Effector CD8-positive, alpha-beta T cell (primary cell): ENCODE results near the gene P3R3URF.
"Not testable (repeated sequence)": the region's sequence is repeated elsewhere in the genome, so short reads cannot be mapped to it uniquely, and the experiment has no call there.

Experiments used
- DNase-seq: peaks from one replicate; lab custom pipeline; 2025; lab: John Stamatoyannopoulos, UW
- total RNA-seq, 4 experiments: gene quantifications; one replicate each; lab custom pipeline; 2026; lab: John Stamatoyannopoulos, UW

P3R3URF gene
- total RNA-seq = 0 reads per million in 4 experiments

DNA sequence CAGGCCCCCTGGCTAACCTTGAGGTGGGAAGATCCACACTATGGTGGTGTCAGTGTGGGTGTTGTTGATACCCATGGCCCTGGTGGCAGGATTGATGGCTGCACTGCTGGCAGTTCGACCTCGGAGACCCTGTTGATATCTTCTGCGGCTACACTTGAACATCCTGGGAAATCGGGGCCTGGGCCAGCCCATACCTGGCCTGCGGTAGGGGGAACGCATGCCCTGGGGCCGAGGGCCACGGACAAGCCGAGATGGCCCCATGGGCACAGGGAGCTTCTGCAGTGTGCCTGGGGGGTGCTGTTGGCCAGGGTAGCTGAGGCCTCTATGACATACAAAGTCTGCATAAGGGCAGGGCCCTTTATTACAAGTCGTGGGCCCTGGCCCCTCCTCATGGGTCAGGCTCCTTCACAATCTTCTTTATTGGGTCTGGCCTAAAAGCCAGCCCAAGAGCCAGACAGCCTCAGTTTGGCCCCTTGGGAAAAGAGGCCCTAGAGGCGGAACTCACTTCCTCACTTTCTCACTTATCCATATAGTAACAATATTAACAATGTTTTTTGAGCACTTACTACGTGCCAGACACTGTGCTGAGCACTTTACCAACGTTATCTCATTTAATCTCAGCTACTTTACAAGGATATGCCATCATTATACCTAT lies at the start of gene P3R3URF:
Gene P3R3URF, minus strand, starts transcription at position 278 of the 655 bp plus-strand sequence. Its CDS starts 17 bp downstream, at position 261.
- DNase-seq = no peak

DNA sequence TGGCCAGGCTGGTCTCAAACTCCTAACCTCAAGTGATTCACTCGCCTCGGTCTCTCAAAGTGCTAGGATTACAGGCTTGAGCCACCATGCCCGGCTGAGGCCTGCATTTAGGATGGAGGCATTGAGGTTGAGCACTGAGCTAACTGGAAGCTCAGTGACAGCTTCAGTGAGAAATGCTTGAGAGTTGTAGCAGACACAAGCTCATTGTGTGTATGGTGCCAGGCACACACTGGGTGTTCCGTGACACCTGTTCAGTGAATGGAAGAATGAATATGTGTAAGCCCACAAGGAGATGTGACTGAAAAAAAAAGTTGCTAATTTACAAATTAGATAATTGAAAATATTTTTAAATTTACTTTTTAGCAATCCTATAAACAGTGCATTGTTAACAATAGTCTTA lies 48.7 kb upstream of the P3R3URF start:
- DNase-seq = no peak

DNA sequence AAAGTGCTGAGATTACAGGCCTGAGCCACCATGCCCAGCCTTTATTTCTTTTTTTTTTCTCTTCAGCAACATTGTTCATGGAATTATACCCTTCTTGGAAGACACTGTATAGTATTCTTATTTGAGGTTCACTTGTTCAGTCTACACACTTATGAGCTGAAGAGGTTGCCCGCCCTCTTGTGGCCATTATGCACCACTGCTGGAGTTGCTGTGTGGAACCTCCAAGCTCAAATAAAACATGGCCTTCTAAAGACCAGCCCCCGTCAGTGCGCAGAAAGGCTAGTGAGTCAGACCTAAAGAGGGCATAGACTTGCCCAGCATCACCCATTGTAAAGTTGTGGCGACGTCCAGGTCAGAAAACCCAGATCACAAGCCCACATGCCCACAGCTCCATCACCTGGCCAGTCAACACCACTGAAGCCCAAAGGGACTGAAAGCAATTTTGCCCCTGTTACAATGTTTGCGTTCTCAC lies 47.2 kb upstream of the P3R3URF start:
- peak; percentile 16 for DNase-seq

DNA sequence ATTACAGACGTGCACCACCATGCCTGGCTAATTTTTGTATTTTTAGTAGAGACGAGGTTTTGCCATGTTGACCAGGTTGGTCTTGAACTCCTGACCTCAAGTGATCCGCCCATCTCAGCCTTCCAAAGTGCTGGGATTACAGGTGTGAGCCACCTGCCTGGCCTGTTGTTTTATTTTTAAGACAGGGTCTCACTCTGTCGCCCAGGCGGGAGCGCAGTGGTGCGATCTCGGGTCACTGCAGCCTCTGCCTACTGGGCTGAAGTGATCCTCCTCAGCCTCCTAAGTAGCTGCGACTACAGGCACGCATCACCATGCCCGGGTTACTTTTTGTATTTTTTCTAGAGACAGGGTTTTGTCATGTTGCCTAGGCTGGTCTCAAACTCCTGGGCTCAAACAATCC lies 46.8 kb upstream of the P3R3URF start:
- DNase-seq = not testable (repeated sequence)

DNA sequence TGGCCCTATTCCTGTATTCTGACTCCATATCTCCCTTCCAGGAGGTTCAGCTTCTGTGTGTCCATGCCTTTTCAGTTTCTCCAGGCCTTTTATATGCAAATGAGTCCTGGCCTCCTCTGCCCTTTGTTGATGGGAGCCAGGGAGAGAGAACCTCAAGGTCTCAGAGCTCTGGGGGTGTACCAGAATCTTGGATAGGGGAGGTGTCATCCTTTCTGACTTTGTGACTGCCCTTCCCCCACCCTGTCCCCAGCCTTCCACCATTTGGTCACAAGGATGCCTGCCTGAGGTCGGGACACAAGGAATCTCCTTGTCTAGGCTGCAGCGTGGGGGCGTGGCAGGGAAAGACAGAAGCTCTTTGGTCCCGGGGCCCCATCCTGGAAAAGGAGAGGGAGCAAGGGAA lies 45.5 kb upstream of the P3R3URF start:
- DNase-seq = no peak

DNA sequence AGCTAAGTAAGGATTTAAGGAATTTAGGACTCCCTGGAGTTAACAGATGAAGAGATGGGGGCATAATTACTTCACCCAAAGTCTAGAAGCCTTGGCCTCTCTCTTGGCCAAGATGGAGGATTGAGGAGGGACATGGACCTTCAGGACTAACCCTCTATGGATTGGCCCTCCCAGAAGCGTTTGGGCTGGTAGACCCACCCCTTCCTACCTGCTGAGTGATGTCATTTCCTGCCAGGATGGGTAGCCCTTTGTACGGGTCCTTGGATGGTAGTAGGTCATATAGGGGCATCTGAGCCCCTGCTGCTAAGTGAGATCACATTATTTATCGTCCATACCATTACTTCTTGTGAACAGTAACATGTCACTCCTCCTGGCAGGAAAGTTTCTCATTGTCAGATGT lies 44.5 kb upstream of the P3R3URF start:
- no peak for DNase-seq

DNA sequence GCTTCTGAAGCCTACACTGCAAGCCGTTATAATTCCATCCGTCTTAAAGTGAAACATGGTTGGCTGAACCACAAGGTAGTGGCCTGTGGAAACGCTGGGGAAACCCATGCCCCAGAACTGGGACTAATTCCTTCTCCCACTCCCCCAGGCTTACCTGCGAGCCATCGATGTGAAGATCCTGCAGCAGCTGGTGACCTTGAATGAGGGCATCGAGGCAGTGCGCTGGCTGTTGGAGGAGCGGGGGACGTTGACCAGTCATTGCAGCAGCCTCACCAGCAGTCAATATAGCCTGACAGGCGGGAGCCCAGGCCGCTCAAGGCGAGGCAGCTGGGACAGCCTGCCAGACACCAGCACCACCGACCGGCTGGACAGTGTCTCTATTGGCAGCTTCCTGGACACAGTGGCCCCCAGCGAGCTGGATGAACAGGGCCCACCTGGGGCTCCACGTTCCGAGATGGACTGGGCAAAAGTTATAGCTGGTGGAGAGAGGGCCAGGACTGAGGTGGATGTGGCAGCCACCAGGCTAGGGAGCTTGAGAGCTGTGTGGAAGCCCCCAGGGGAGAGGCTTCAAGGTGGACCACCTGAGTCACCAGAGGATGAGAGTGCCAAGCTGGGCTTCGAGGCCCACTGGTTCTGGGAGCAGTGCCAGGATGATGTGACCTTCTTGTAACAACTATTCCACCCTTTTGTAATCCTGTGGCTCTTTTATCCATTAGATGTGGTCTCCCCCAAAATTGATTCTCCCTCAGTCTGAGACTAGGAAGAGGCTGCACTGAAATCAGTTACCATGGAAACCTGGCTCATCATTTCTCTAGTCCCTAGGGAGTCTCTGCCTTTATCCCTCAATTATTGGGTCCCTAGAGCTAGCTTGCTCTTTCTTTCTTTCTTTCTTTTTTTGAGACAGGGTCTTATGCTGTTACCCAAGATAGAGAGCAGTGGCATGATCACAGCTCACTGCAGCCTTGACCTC lies 43.5 kb upstream of the P3R3URF start:
- DNase-seq = no peak

DNA sequence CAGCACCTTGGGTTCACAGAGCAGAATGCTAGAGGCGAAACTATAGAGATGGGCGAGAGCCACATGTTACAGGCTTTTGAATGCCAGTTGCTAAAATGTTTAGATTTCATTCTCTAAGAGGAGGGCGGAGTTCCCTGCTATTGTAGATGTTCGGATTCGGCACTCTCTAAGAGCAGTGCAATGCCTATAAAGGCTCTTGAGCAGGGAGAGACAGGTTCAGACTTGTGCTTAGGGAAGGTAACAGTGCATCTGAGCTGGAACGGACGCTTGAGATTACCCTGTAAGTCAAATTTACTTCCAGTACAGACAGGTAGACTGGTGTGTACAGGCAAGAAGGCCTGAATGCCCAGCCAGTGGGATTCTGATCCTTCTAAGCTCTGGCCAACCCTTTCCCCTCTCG lies 42.2 kb upstream of the P3R3URF start:
- no peak for DNase-seq

DNA sequence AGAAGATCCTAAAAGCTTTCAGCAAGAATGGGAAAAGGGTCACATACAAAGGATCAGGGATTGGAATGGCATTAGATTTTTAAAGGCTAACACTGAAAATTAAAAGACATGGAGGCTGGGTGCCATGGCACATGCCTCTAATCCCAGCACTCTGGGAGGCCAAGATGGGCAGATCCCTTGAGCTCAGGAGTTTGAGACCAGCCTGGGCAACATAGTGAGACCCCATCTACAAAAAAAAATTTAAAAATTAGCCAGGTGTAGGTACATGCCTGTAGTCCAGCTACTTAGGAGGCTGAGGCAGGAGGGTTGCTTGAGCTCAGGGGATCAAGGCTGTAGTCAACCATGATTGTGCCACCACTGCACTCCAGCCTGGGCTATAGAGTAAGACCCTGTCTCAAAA lies 39.2 kb upstream of the P3R3URF start:
- DNase-seq = no peak

DNA sequence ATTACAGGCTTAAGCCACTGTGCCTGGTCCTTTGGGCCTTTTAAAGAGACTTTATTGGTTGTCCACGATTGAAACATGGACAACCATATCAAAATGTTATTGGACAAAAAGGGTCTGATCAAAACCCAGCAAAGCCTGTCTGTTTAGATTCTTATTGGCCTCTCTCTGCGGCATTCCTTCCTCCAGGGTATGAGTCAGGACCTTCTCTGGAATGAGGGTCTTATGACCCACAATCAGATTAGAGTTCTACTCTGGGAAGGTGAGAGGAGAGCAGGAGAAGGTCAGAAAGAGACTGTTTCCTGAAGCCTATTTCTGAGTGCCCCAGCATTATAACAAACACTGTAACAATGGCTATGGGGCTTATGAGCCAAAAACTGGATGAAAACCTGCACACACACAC lies 34.8 kb upstream of the P3R3URF start:
- DNase-seq = no peak

DNA sequence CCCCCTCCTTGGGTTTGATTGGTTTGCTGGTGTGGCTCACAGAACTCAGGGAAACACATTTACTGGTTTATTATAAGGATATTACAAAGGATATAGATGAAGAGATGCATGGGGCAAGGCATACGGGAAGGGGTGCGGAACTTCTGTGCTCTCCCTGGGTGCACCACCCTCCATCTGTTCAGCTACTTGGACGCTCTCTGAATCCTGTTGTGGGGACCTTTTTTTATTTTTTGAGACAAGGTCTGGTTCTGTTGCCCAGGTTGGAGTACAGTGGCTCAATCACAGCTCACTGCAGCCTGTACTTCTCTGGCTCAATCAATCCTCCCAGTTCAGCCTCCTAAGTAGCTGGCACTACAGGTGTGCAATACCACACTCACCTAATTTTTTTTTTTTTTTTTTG lies 34.3 kb upstream of the P3R3URF start:
- no peak for DNase-seq

DNA sequence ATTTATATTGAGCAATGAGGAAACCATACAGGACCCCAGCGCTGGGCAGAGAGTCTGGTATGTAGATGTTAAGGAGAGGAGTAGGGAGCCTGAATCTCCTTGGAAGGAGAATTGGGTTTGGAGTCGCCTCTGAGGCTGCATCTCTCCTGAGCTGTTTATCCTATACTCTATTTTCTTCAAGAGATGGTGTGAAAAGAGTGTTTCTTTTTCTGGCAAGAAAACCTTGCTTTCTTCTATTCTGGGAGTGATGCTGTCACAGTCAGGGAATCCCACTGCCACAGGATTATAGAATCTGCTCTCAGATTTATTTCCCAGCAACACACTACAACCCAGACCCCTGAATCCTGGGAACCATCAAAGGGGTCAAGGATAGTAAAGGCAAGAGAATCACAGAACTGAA lies 30.1 kb upstream of the P3R3URF start:
- DNase-seq = no peak

DNA sequence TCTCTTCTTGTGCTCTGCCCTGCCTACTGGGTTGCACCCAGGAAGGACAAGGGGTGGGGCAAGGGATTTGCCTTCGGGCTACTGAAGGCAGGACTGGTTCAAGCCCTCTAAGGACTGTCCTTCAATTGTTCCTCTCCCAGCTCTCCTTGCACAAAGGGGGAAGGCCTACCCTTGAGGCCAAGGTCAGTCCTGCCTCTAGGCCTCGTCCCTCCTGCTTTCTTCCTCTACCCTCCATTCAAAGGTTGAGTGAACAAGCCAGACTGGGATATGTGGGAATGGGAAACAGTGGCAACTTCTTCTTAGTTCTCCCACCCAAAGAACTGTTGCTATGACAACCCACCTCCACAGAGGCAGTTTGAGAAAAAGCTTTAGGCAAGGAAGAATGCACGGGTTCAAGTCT lies 29.5 kb upstream of the P3R3URF start:
- DNase-seq = no peak

DNA sequence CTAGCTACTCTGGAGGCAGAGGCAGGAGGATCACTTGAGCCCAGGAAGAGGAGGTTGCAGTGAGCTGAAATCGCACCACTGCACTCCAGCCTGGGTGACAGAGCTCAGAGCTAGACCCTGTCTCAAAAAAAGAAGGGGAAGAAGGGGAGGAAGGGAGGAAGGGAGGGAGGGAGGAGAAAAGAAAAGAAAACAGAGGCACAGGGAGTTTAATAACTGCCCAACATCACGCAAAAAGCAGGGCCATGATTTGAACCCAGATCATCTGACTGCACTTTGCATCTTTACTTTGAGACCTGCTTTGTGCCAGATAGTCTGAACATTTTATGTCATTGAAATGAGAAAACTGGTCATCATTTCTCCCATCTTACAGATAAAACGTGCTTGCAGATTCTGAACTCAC lies 28.9 kb upstream of the P3R3URF start:
- DNase-seq = no peak

DNA sequence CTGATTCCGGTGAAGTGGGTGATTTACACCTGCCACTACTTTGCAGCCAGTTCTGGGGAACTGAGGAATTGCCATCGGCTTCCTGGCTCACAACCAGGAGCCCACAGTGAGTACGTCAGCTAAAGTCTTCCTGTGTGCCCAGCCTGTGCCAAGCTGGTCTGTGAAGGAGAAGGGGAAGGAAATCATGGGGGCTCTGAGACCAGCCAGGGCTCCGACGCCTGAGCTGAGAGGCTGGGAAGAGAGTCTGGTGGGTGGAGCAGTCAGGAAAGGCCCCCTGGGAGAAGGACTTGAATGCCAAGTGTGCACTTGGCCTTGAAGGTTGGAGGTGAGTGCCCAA lies 28.1 kb upstream of the P3R3URF start:
- DNase-seq = no peak

DNA sequence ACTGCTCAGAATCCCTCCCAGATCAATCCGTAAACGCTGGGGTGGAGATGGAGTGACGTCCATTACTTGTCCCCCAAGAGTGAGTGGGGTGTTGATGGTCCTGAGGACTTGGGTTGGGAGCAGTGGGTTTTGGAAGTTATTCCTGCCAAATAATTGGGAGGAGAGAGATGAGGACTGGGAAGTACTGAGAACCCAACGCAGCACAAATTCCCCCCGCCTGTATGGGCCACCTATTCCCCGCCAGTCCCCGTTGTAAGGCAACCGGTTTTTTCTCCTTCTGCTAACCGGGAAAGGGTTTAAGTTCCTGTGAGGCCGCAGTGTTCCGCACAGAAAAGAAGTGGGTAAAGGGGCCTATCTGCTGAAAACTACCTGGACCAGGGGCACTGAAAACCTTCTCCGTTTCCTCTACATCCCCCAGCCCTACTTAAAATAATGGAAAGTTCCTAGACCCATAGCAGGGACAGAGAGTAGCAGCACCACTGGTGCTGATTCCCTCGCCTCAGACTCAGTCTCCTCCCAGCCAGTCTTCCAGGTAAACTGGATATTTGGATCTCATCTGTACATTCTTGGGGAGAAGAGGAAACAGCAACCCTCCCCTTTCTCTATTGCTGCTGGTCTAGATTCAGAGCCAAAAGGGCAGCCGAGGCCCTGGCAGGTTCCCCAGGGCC lies 27.6 kb upstream of the P3R3URF start:
- DNase-seq = no peak

DNA sequence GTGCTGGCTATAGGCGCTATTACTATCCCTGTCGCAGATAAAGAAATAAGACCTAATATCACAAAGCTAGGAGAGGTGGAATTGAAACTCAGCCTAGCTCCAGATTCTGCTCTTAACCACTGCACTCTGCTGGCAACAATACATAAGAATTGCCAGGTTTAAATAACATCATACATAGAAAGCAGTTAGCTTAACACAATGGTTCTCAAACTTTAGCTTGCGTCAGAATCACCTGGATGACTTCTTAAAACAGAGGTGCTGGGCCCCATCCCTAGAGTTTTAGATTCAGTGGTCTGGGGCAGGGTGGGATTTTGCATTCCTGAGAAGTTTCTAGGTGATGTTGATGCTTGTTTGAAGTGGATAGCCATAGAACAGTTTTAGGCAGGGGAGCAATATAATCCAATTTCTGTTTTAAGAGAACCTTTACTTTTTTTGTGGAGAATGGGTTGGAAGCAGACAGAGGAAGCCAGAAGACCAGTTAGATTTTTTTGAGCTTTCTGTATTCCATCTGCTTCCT lies 23.0 kb upstream of the P3R3URF start:
- no peak for DNase-seq

DNA sequence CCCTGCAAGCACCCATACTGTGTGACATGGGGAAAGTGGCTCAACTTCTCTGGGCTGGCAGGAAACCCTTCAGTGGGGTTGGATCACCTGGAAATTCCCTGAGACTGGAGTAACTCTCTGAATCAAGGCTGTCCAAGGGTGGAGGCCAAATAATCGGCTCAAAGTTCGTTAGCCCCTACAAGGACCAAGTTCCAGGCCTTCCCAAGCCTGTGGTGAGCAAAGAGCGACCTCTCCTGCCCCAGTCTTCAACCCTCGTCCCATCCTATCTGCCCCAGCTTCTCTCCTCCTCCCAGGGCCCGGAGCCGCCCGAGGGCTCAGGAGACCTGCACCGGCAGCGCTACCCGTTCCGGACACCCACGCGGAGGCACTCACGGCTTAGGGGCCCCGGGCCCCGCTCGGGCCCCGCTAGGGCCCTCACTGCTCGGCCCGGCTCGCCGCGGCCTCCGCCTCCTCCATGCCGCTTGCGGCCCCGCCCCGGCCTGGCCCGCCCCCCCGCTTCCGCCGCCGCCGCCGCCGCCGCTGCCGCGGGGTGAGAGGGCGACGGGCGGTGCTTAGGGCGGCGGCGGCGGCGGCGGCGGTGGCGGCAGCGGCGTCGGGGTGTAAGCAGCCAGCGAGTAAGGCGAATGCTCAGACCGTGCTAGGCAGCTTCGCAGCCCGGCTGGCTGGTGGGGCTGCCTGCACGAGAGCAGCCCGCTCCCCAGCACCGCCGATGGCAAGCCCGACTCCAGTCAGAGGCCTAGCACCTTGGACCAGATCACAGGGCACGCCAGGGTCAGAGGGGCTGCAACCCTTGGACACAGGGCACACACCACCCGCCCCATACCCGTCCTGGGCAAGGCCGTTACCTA lies 21.9 kb upstream of the P3R3URF start, which contains the start of gene POMGNT1:
Gene POMGNT1, minus strand, starts transcription at position 471 of the 848 bp plus-strand sequence. CDS start 613 bp downstream, outside the sequence.
- peak; percentile 53 for DNase-seq

DNA sequence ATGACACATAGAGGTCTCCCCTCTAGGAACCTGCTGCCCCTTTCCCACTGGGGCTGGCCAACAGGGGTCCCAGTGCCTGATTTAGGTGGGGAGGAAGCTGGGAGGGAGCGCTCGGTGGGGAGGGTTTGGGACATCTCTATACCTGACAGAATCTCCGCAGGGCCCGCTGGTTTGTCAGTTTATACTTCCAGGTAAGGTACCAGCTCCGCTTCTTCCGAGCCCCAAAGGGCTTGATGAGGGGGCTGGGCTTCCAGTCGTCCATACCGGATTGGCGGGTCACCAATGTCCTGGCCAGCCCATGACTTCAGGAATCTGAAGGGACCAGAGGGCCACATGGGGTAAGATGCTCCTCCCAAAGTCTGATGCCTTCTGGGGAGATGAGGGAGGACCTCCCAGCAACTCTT lies 21.3 kb upstream of the P3R3URF start:
- no peak for DNase-seq

DNA sequence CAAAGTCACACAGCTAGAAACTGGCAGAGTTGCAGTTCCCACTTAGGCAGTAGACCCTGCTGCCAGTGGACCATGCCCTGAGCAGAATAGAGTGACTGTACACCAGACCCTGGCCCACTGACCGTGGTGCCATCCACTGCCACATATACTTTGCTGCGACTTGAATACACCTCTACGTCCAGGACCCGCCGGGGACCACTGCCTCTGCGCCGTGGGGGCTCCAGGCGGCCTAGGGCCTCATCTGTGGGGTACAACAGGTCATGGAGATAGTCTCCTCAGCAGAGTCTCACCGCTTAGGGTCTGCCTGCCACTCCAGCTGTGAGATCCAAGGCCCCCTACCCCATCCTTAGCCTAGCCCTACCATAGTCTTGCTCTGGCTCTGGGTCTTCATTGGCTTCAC lies 20.3 kb upstream of the P3R3URF start:
- no peak for DNase-seq

DNA sequence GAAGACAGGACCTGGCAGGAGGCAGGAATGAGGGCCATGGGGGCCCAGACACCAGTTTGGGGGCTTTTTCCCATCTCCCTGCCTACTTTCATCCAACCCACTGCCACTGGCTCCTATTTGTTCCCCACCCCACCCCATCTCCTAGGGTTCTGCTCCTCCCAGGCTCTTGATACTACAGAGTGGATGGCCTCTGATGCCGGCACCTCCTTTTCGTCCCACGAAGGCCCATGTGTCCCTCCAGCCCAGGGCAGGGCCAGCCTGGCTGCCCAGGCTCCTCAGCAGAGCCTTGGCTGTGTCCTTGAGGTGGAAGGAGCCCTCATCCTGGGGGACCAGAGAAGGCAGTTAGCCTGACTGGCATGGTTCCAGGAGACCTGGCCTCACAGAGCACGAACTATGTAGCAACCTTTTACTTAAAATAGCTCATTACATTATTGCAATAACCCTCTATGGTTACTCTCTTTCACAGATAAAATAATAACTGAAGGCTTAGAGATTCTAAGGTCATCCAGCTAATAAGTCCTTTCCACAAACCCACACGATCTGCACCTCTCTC lies 18.4 kb upstream of the P3R3URF start:
- DNase-seq = no peak
